ENCODE measurements around the gene NCKAP5.
A peak's percentile ranks its signal among the peaks of the same experiment; 100 is the strongest.

Gene NCKAP5

GRCh38 chr2:133380991-133381390, 187.3 kb downstream of the NCKAP5 start:
- no peak for DNase-seq (ENCODE audit: low spot score)

- DNase-seq (ENCODE audit: low spot score) = no peak
Observed at GRCh38 chr2:133378928-133379549, 189.2 kb downstream of the NCKAP5 start.

- no peak for DNase-seq (ENCODE audit: low spot score)
Observed at GRCh38 chr2:133378386-133378785, 189.9 kb downstream of the NCKAP5 start.

- DNase-seq (ENCODE audit: low spot score) = no peak
Observed at GRCh38 chr2:133377599-133377998, 190.7 kb downstream of the NCKAP5 start.

DNA sequence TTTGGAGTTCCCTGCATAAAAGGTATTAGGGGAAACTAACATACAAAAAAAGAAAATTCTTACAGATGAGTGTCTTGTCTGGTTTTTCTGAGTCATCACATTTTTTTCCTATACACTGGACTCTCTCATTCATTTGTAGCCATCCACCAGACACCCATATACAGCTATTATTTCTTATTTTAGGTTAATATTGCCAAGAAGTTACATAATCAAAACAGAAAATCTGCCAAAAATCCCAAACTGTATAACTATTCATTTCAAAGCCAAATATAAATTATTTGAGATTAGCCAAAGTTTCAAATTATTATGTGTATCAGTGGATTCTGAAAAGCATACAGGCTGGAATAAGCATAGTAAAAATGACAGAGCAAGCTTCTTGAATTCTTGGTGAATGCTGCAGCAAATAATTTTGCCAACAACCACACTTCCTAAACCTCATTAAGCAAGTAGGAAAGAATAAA, 191.2 kb downstream of the NCKAP5 start:
- DNase-seq (ENCODE audit: low spot score) = no peak

GRCh38 chr2:133374781-133375180, 193.5 kb downstream of the NCKAP5 start:
- no peak for DNase-seq (ENCODE audit: low spot score)

GRCh38 chr2:133371286-133371685, 197.0 kb downstream of the NCKAP5 start:
- DNase-seq (ENCODE audit: low spot score) = no peak

GRCh38 chr2:133369901-133370658, 198.2 kb downstream of the NCKAP5 start:
- DNase-seq (ENCODE audit: low spot score) = no peak

DNA sequence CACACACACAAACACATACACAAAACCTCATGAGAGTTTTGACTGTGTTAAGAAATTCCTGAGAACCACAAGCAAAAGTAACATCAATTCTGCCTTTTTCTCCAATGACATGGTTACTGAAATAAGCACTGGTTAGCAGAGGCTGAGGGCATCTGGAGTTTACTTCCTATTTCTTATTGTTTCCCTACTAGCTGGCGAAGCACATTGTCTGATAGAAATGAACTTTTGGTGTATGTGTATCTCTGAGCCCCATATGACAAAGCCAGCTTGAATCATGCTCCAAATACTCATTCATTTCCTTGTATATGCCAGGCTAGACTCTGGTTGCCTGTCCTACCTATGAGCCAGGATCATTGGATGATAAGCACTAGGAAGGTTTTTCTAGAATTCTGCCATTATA, 203.1 kb downstream of the NCKAP5 start:
- DNase-seq (ENCODE audit: low spot score) = no peak

DNA sequence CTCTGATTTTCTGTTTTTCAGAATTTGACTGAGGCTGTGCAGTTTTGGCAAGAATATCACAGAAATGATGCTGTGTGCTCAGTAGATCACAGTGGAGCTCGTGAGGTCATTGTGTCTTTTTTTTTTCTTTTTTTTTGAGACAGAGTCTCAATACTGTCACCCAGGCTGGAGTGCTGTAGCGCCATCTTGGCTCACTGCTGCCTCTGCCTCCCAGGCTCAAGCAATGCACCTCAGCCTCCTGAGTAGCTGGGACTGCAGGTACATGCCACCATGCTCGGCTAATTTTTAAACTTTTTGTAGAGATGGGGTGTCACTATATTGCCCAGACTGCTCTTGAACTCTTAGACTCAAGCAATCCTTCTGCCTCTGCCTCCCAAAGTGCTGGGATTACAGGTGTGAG, 203.6 kb downstream of the NCKAP5 start:
- no peak for DNase-seq (ENCODE audit: low spot score)

DNA sequence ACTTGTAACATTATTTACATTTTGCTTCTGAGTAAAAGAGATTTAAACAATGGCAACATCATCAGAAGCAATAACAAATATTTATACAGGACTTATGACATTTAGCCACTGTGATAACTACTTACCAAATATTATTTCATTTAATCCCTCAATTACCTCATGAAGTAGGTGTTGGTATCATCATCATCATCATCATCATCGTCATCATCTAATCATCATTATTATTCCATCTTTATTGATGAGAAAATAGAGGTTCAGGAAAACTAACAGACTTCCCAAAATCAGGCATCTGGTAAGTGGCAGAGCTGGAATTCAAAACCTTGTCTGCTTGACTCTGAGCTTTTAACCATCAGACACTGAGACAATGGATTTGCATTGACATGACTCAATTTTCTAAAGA, 204.4 kb downstream of the NCKAP5 start:
- no peak for DNase-seq (ENCODE audit: low spot score)

DNA sequence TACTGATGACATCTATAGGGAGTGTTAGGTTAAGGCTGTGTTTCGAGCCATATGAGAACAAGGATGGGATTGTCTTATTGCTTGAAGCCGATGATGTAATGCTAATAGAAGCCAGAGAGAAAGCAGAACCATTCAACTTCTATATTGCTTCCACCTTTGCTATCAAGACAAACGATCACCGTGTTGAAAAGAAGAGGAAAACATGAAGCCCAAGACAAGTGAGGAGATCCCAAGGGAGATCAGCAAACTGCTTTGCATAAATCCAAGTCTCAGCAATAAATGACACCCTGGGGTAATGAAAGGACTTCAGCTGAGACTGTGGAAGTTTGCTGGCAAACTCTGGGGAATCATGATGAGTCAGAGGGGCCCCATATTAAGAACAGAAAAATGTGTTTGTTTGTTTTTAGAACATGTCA, 206.2 kb downstream of the NCKAP5 start:
- DNase-seq (ENCODE audit: low spot score) = peak; percentile 58

GRCh38 chr2:133360882-133361281, 207.4 kb downstream of the NCKAP5 start:
- no peak for DNase-seq (ENCODE audit: low spot score)

GRCh38 chr2:133360190-133360589, 208.1 kb downstream of the NCKAP5 start:
- DNase-seq (ENCODE audit: low spot score) = no peak

GRCh38 chr2:133352719-133353118, 215.5 kb downstream of the NCKAP5 start:
- DNase-seq (ENCODE audit: low spot score) = no peak

DNA sequence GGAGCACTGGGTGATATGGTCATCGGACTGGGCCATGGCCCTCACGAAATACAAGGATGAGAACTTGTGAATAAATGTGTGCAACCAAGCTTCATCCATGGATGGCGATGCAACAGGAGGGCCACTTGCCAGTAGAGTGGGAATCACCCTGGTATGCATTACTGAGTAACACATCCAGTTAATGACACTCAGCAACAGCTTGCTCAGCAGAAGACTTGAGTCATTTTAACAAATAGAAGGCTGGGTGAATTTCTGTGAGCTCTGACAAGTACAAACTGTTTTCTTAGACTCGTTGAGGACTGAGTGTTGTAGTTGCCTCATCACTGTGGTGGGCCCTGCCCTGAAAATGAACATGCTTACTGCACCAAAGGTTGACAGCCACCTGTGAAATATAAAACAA, 221.6 kb downstream of the NCKAP5 start:
- DNase-seq (ENCODE audit: low spot score) = no peak

DNA sequence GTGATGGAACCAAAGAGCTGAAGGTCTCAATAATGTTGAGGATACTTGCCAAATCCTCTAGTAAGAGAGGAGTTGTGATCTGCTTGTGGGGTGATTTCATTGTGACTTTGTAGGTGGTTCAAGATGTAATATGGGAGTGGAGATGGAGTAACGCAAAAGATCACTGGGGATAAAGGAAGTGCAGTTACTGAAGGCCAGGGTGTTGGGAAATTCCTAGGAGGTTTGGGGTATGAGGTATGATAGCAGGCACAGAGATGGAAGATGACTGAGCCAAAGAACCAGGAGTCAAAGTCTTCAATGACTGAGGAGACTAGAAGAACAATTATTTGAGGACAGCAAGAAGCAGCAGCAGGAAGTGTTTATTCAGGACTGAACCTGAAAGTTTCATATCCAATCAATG, 222.6 kb downstream of the NCKAP5 start:
- DNase-seq (ENCODE audit: low spot score) = no peak

DNA sequence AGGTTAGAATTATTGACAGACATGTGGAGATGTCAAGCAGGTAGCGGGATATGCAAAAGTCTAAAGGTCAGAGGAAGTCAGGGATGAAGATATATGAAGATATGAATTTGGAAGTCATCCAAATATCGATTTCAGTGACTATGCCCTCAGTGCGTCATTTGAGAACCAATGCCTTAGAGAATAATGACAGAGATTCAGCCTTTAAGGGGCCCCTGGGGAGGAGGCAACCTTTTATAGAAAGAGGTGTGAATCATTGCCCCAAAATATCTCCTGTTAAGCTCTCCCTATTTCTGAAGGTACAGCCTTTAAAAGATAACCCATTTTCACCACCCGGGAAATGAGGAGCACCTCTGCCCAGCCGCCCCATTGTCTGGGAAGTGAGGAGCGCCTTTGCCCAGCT, 223.4 kb downstream of the NCKAP5 start:
- no peak for DNase-seq (ENCODE audit: low spot score)

GRCh38 chr2:133343018-133343352, 225.3 kb downstream of the NCKAP5 start:
- no peak for DNase-seq (ENCODE audit: low spot score)

DNA sequence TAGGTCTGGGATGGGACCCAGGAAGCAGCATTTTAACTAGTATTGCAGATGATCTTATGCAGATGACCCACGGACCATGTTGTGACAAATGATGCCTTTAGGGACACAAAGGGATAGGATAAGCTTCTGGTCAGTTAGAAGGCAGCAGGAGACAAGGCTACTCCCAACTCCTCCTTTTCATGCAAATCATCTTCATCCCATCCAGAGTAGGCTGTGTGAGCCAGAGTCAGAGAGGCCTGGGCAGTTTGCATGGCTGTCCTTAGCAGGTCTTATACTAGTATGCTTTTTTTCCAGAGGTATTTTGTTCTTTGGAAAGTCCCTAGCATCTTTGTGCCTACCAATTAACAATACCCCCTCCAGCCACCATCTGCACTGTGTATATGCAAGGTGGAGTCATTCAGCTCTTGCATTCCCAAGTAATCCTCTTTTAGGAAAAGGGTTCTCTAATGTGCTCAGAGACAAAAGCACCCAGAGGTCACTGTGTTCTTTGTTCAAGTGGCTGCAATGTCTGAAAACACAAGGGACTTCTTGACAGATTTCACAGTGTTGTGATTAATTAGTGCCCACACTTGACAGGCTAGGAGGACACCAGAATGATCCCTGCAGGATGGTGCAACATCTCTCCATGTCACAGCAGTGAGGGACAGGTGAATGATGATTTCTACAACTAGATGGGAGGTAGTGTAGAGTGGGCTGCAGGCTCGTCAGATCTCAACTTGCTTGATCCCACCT, 225.8 kb downstream of the NCKAP5 start:
- no peak for DNase-seq (ENCODE audit: low spot score)

GRCh38 chr2:133341575-133341974, 226.7 kb downstream of the NCKAP5 start:
- DNase-seq (ENCODE audit: low spot score) = no peak

- DNase-seq (ENCODE audit: low spot score) = no peak
Observed at GRCh38 chr2:133338224-133338623, 230.0 kb downstream of the NCKAP5 start.

DNA sequence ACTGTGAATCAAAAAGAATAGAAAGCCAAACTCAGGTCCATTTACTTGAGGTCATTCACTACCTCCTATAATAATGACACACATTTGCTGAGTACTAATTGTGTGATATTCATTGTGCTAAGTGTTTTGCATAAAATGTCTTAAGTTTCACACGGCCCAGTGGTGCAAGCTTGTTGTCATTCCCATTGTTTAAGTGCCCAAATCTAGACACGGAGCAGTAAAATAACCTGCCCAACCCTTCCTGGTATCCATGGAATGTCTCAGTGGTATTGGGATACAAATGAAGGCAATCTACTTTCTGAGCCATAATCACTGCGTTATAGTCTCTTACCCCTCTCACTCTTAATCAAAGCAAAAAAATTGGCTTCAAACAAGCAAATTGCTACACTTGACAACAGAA, 233.3 kb downstream of the NCKAP5 start:
- DNase-seq (ENCODE audit: low spot score) = no peak

All from SW480 (cell line).